AML-193 (cell line): ENCODE measurements around the gene TANGO2.
A peak's percentile ranks its signal among the peaks of the same experiment; 100 is the strongest.

Experiments used
- DNase-seq, 2 experiments: peaks; one replicate each; lab custom pipeline; 2025; lab: John Stamatoyannopoulos, UW

TANGO2 gene

DNA sequence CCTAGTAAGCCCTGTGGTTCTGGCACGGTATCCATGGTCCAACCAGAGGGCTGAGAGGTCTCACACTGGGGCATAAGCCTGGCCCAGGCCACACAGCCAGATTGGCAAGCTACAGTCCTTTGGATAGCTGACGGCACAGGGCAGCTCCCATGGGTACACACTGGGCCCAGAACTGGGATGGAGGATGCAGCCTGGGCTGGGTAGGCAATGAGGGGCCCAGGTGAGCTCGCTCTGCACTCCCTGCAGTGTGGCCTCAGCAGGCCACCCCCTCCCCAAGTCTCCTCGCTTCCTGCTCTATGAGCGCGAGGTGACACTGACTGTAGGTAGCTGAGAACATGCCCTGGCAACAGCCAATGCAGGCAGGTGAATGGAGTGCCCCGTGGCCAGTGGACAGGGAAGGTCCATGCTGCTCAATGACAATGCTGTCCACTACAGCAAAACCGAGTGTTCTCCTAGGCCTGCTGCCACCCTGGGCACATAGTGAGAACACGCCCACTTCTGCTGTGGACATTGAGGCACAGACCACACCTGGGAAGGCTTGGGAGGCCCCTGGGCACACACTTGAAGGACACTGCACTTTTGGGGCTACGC, 8.1 kb upstream of the TANGO2 start:
- DNase-seq = no peak

DNA sequence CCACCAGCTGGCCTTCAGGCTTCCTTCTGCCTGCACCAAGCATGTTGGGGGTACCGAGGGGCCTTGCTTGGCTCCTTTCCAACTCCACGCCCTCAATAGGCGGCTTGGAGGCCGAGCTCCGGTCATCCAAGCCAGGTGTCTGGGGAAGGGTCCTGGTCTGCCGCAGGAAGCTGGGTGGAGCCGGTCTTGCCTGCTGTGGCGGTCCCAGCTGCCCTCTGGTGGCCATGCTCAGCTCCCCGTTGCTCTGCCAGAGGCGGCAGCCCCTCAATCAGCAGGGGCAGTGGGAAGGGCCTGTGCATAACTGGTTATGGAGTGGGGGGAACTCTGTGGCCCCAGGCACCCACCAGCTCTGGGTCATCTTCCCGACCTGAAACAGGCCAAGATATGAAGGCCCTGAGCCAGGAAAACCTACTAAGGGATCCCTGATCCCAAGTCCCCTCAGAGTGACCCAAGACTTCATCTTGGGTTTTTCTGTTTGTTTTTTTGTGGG, 7.5 kb upstream of the TANGO2 start:
- DNase-seq = no peak

DNA sequence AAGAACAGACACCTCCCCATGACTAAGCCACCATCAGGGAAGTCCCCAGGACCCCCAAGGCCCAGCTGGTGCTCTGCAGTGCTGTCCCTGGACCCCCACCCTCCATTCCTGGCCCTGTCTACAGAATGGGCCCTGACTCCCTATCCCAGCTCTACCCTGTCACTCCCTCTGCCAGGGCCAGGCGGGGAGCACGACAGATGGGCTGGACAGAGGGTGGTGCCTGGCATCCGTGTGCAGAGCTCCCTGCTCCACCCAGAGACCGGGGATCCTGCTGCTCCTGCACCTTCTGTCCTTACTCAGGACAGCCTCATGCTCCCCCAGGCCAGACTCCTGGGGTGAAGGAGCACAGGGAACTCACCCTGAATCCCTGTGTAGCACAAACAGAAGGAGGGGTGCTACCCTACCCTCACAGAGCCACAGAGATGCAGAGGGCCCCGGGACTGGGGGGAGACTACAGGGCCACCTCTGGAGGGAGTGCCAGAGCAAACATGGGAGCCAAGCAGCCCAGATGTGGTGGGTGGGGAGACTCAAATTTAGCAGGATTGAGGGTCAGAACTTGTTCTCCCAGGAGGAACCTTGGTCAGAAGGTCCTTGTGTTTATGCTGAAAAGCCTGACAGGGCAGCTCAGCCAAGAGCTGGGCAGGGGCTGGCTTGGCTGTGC, 6.3 kb upstream of the TANGO2 start:
- no peak for DNase-seq

DNA sequence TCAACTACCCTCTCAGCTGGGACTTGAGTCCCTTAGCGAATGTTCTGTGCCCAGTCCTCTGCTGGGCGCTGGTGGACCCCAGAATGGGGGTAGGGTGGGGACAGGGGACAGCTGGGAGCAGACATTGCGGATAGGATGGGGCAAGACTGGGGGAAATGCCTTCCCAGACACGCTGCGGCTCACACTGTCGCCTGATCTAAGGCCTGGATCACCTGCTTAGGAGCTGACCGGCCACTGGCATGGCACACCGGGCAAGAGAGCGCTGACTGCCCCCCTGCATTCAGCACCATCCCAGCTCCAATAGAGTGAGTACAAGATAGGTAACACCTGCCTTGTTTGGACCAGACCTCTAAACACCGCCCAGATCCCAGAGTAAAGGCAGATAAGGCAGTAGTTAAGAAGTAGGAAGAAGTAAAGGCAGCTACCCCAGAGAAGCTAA, 5.7 kb upstream of the TANGO2 start:
- DNase-seq = no peak

DNA sequence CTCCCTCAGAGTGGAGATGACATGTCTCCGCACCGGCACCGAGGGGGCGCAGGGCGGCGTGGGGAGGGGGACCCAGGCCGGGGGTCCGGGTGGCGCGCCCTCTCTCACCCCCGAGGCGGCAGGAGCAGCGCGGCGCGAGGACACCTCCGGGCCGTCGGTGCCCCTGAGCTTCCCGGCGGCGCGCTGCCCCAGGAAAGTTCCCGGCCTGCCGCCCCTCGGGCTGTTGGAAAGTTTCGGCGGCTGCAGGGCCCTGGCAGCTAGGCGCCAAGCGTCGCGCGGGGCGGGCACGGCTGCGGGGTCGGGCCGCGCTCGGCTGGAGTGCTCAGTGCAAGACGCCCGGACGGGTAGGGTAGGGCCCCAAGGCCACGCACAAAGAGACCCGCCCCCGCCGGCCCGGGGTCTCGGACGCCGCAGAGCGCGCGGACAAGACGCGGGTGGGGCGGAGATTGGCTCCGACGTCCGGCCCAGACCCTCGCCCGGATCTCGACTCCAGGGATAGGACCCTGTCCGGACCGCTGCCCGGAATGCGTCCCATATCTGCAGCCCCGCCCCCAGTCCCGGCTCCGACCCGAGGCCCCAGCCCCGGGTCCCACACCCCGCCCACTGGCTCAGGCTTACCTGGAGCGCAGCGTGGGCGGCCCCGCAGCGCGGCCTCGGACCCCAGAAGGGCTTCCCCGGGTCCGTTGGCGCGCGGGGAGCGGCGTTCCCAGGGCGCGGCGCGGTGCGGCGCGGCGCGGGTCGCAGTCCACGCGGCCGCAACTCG, 4.8 kb upstream of the TANGO2 start:
- DNase-seq = no peak

DNA sequence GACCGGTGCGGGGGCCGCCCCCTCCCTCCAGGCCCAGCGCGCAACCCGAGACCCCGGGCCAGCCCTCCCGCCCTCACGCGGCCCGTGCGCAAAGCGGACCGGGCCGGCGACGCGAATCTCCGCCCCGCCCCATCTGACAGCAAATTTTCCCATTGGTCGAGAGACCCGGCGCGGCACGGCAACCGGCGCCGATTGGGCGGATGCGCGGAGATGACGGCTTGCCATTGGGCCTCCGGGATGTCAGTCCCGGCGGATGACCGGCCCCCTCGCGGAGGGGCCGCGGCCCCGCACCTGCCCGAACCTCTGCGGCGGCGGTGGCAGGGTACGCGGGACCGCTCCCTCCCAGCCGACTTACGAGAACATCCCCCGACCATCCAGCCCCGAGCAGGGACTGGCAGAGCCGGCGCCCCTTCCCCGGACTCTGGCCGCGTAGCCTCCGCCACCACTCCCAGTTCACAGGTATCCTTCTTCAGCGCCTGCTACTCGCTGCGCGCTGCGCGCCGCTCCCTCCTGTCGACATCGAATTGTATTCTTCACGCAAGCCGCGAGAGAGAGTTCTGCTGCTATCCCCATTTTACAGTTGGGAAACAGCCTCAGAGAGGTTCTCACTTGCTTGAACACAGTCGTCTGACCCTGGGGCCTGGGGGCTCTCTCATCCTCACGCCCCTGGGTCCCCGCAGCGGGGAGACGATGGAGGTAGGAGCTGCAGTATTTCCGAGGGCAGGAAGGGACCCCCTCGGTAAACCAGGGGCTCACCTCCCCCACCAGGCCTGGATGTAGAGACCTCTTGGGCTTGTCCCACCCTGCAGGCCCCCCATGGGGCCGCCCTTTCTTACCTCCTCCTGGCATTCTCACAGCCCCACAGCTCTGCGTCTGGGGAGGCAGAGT, 3.9 kb upstream of the TANGO2 start, which contains the start of gene ARVCF:
ARVCF (minus strand) TSS at position 90 of the 888 bp plus-strand sequence. CDS start 26,029 bp downstream, outside the sequence.
- peak; percentile 62 to 63 for DNase-seq

DNA sequence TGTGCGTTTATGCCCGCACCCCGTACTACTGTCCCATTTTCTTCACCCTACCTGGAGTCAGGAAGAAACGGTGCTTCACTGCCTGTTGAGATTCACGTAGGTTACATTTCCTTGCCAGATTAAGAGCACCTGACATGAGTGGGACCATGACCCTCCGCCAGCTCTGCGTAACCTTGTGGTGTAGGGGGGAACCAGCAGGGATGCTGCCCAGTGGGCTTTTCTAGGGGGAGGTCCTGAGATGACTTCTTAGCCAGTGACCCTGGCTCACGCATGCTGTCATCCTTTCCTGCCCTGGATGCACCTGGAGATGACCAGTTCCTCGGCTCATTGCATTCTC, 3.3 kb upstream of the TANGO2 start:
- no peak for DNase-seq

DNA sequence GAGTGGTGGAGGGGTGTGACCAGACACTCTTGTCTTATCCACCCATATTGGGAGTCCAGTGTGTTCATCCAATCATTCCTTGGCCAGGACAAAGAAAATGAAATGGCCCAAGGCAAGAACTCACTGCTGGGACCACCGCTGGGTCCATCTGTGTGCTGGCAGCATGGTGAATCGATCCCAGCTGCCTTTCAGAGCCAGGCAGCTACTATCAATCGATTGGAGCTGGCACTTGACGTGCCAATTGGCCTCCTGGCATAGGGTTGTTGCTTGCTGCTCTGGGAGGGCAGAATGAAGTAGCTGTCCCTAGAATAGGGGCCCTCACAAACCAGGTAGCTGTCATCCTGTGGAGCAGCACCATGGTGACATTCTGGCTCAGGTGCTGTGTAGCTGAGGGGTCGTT, 2.9 kb upstream of the TANGO2 start:
- DNase-seq = no peak

DNA sequence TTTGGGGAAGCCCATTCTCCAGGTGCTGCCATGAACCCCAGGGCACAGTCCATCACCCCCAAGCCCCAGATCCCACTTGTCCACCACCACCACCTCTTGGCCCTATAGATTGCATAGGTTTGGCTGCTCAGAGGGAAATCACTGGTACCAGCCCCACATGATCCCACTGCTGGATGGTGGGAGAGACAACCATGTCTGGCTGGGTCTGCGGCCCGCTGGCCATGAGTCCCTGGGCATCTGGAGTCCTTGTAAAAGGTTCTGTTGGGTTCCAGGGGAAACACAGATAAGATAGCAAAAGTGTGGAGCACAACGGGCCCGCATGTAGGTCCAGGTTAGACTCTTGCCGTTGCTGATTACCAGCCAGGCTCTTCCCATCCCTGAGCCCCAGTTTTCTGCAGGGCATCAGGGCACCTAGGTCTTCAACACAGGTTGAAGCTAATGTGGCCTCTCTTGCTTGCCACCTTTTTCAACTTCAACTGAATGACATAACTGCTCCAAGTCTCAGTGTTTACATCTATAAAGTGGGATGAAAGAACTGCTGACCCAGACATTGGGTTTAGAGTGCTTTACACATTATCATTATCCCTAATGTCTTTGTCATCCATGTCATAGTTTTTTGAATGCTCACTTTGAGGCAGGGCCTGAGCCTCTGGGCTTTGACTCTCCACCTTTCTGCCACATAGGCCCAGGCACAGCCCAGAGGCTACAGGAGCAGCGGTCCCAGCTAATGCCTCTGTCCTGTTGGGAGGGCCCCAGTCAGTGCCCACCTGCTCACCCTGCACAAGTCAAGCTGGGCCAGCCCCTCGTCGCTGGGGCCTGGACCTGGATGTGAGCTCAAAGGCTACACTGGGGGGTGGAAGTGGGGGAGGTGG, 1.0 kb upstream of the TANGO2 start:
- DNase-seq = no peak

DNA sequence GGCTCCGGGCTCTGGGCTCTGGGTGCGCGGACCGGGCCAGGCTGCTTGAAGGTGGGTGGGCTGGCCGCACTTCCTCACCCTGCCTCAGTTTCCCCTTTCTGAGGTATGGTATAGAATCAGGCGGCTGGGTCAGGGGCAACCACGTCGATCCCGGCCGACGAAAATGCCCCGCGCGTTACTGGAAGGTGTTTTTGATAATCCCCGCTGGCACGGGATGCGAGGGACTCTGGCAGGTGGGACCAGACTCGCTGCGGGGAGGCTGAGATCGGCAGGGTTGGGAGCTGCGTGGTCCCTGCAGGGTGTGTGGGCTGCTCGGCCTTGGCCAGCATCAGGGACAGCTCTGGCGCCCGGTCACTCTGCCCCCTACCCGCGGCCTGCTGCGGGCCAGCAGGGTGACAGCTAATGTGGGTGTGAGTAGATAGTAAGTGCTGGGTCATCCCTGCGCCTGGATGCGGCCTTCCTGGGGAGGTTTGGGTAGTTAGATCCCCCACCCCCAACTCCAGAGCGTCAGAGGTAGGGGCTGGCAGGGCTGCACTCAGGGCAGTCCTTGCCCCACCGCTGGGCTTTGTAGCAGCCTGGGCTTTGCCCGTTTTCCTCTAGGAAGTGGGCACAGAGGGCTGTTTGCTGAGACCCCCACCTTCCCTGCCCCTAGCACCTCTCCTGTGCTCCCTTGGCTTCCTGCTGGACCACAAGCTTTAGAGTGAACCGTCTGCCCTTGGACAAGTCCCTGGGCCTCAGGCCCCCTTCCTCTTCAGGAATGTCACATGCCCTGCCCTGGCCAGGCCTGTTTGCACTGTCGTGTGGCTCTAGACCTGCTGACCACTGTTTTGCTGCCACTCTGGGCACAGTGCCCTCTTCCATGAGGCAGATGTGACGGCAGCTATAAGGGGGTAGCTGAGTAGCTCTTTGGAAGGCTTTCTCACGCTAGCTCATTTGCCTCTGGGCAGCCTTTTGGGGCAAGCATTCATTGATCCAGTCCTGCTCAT, 579 bp downstream of the TANGO2 start:
- DNase-seq = peak in 1 of 2 experiments; percentile 9

DNA sequence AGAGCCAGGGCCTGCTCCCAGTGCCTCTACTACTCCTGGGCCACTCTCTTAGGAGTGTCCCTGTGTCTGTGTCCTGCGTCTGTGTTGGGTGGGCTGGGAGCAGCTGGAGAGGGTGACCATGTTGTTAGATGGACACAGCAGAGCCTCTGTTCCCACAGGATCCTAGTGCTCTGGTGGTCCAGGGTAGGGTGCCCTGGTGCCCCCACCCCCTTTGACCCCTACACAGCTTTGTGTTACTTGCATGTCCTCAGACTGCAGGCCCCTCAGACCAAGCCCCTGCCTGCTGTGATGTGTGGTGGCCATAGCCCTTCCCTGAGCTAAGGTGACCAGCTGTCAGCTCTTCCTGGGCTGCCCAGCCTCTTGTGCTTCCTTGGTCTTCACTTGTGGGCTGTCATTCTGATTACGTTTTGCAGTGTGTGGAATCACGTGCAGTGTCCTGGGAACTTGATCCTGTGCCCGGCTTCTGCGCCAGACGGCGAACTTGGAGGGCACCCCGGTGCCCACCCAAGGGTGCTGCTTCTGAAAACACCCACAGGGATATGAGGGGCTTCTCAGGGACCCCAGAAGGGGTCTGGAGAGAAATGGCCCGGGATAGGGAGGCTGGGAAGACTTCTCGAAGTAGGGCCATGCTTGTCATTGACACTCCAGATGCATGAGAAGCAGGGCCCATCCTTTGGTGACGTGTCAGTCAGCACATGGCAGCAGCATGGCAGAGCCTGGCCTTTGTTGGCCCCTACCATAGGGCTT, 1.5 kb downstream of the TANGO2 start:
- DNase-seq = no peak

DNA sequence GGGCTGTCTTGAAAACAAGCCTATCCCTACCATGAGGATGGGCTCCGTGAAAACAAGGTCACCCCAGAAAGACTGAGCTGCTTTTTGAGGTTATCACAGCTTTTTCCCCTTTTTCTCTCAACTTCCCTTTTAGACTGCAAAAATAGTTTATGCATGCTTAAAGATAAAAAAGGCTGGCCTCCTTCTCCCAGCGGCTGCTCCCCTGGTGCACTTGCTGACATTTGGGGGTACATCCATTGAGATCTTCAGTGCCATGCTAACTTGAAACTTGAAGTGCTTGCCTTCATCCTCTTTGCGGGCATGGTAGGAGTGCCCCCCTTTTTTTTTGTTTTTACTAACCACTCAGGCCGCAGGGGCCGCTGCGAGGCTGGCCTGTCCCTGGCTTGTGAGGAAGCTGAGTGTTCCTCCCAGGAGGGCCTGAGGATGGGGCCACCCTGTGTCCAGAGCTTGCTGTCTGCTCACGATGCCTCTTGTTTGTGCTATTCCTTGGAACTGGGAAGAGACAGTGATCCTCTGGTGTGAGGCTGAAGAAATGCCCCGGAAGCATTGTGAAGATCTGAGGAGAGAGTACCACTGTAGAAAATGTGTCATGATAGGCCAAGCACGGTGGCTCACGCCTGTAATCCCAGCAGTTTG, 2.2 kb downstream of the TANGO2 start:
- peak; percentile 38 to 63 for DNase-seq

DNA sequence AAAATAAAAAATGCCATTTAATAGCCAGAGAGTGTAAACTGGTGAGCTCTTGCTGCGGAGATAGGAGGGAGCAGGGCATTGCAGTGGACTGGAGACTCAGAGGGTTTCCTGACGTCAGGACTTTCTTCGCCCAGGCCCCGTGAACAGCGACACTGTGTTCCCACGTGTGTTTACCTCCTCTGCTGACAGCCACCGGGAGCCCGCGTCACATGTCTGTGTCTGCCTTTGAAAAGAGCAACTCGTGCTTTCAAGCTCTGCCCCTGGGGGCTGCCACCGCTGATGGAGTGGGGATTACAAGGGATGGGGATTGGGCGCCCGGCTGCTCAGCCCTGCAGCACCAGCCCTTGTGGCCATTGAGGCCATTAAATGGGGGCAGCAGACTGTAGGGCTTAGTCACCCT, 3.3 kb downstream of the TANGO2 start:
- DNase-seq = no peak

DNA sequence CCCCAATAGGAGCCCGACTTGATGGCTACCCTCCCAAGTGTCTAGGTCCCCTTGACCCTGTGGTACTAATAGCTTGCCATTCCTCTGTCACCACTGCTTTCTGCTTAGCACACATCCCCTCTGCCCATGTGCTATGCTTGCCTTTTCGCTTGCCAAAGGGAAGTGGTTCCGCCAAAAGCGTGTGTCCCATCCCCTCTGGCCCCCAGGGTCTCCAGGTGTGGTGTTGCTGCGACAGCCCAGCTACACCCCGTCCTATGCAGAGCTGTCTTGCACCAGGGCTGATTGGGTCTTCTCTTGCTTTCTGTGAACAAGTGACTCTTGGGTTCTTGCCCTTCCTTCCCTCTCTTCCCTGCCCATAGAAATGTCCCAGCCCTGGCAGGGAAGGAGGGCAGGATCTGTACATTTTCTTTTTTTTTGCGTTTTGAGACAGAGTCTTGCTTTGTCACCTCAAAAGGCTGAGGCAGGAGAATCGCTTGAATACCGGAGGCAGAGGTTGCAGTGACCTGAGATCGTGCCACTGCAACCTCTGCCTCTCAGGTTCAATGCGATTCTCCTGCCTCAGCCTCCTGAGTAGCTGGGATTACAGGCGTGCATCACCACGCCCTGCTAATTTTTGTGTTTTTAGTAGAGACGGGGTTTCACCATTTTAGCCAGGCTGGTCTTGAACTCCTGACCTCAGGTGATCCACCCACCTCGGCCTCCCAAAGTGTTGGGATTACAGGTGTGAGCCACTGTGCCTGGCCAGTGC, 3.9 kb downstream of the TANGO2 start:
- no peak for DNase-seq

DNA sequence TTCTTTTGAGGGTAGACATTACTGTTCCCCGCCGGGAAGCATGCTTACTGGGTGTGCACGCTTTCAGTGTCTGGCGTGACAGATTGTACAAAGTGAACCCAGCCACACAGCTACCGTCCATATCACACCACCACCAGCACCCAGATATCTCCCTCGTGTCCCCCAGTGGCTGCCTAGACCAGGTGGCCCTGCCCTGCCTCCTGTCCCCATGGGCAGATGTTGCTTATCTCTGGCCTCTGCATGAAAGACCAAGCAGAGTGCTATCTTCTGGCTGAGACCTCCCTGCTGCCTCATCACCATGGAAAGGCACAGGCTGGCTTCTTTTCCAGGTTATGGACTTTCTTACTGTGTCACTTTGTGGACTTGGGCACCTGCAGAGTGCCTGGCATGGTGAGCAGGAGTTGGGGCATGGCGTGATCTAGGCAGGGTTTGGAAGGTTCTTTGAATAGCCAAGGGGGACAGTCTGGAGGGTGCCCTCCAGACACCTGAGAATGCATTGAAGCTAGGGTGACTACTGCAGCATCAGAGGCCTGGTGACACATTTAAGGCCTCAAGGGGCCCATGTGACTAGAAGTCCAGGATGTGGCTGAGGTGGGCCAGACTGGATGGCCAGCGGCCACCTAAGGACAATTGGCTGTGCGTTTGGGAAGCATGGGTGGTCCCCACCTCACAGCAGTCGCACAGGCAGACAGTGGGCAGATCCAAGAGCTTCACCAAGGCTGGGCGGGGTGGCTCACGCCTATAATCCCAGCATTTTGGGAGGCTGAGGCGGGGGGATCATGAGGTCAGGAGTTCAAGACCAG, 4.7 kb downstream of the TANGO2 start:
- DNase-seq = no peak

DNA sequence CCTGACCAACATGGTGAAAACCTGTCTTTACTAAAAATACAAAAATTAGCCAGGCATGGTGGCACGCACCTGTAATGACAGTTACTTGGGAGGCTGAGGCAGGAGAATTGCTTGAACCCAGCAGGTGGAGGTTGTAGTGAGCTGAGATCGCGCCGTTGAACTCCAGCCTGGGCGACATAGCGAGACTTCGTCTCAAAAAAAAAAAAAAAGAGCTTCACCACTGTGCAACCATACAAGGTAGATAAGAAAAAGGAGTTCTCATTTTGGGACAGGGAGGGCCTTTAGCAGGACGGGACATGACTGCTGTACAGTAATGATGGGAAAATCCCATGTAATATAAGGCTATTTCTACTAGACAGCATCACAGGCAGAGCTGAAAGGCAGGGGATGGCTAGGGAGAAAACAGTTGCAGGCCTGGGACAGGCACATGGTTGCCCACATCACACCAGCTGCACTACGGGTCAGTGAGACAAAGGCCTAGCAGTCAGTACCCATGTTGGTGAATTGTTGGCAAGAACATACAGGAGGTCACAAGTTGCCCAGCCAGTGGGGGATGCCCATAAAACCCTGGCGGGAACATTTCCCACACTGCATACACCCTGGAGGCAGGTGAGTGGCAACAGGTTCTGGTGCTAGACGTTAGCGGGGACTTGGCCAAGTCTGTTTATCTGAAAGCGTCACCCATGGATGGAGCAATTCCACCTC, 5.4 kb downstream of the TANGO2 start:
- DNase-seq = no peak
